WTC11 (cell line): Measurements from ENCODE around the gene TRIP10. TPM values are rescaled to one million over a fixed set of nuclear protein-coding genes. Genes with fewer than 3 reads are reported as not detected.

Experiments
- ATAC-seq: fragments of 200-7000 bp; cut with Tn5 transposase; 2 replicates; pipeline ENCODE4 v1.10.0; 2021; ENCODE audit warnings: mild to moderate bottlenecking, moderate library complexity
- CTCF ChIA-PET: fragments of 300-600 bp; sonication (Branson Sonifier 250); formaldehyde crosslinking; loops from one replicate; lab custom pipeline; 2021; ENCODE audit warnings: antibody characterized with exemption; lab: Charles Lee
- POLR2A ChIA-PET: fragments of 350-600 bp; sonication (Branson Sonifier 250); formaldehyde crosslinking; loops from one replicate; lab custom pipeline; 2021; ENCODE audit warnings: antibody characterized with exemption; lab: Charles Lee
- DNase-seq: peaks from one replicate; pipeline ENCODE4 v3.0.0; 2021; ENCODE audit warnings: low spot score
- H3K27ac Mint-ChIP-seq: 2 replicates; pipeline ENCODE4 v1.8.0; 2021; ENCODE audit warnings: mixed read lengths
- H3K27me3 Mint-ChIP-seq: 2 replicates; pipeline ENCODE4 v1.8.0; 2021; ENCODE audit warnings: low read depth, mild to moderate bottlenecking, moderate library complexity, mixed read lengths
- H3K36me3 Mint-ChIP-seq: 2 replicates; pipeline ENCODE4 v1.8.0; 2021; ENCODE audit warnings: mixed read lengths
- H3K4me1 Mint-ChIP-seq: 2 replicates; pipeline ENCODE4 v1.8.0; 2022; ENCODE audit warnings: mixed read lengths
- H3K4me3 Mint-ChIP-seq: 2 replicates; pipeline ENCODE4 v1.8.0; 2021; ENCODE audit warnings: mild to moderate bottlenecking, moderate library complexity, mixed read lengths
- H3K9me3 Mint-ChIP-seq: 2 replicates; pipeline ENCODE4 v1.8.0; 2021; ENCODE audit warnings: mixed read lengths
- ATF3 ChIP-seq: sonication (generic); formaldehyde crosslinking; conservative IDR thresholded peaks from 2 replicates; pipeline ENCODE4 v1.8.1; 2022; ENCODE audit warnings: mild to moderate bottlenecking, missing genetic modification reagents
- ATF6 ChIP-seq: sonication (generic); formaldehyde crosslinking; IDR thresholded peaks from 2 replicates; pipeline ENCODE4 v1.8.1; 2023; ENCODE audit warnings: mild to moderate bottlenecking, missing genetic modification reagents
- CBFB ChIP-seq: sonication (generic); formaldehyde crosslinking; IDR thresholded peaks from 2 replicates; pipeline ENCODE4 v1.8.1; 2022; ENCODE audit warnings: mild to moderate bottlenecking, low read depth, missing genetic modification reagents
- E2F4 ChIP-seq: sonication (generic); formaldehyde crosslinking; IDR thresholded peaks from 2 replicates; pipeline ENCODE4 v1.8.1; 2022; ENCODE audit warnings: low read depth, mild to moderate bottlenecking, moderate library complexity, missing genetic modification reagents, borderline replicate concordance
- E2F5 ChIP-seq: sonication (generic); formaldehyde crosslinking; IDR thresholded peaks from 2 replicates; pipeline ENCODE4 v1.8.1; 2022; ENCODE audit warnings: mild to moderate bottlenecking, moderate library complexity, missing genetic modification reagents
- GTF2I ChIP-seq: fragments of 250-450 bp; sonication (Bioruptor Pico); conservative IDR thresholded peaks from 2 replicates; pipeline ENCODE4 v1.4.0; 2021; ENCODE audit warnings: mild to moderate bottlenecking
- HMGA2 ChIP-seq: fragments of 250-450 bp; sonication (Bioruptor Pico); IDR thresholded peaks from 2 replicates; pipeline ENCODE4 v1.4.0; 2021; ENCODE audit warnings: mild to moderate bottlenecking, moderate library complexity
- IRF1 ChIP-seq: sonication (generic); formaldehyde crosslinking; IDR thresholded peaks from 2 replicates; pipeline ENCODE4 v1.8.0; 2023; ENCODE audit warnings: missing genetic modification reagents
- JUN ChIP-seq: sonication (generic); formaldehyde crosslinking; IDR thresholded peaks from 2 replicates; pipeline ENCODE4 v1.8.0; 2023; ENCODE audit warnings: mild to moderate bottlenecking, missing genetic modification reagents
- MAX ChIP-seq: sonication (generic); formaldehyde crosslinking; IDR thresholded peaks from 2 replicates; pipeline ENCODE4 v1.8.0; 2022; ENCODE audit warnings: mild to moderate bottlenecking, missing genetic modification reagents
- MLX ChIP-seq: sonication (generic); formaldehyde crosslinking; IDR thresholded peaks from 2 replicates; pipeline ENCODE4 v1.8.1; 2023; ENCODE audit warnings: mild to moderate bottlenecking, missing genetic modification reagents, moderate library complexity
- PREB ChIP-seq: sonication (generic); formaldehyde crosslinking; IDR thresholded peaks from 2 replicates; pipeline ENCODE4 v1.8.1; 2022; ENCODE audit warnings: mild to moderate bottlenecking, missing genetic modification reagents, moderate library complexity, borderline replicate concordance
- RELA ChIP-seq: sonication (generic); formaldehyde crosslinking; IDR thresholded peaks from 2 replicates; pipeline ENCODE4 v1.8.1; 2022; ENCODE audit warnings: missing genetic modification reagents, mild to moderate bottlenecking, borderline replicate concordance
- TEAD4 ChIP-seq: sonication (generic); formaldehyde crosslinking; IDR thresholded peaks from 2 replicates; pipeline ENCODE4 v1.8.0; 2022; ENCODE audit warnings: mild to moderate bottlenecking, missing genetic modification reagents
- TP53 ChIP-seq: sonication (generic); formaldehyde crosslinking; IDR thresholded peaks from 2 replicates; pipeline ENCODE4 v1.8.1; 2023; ENCODE audit warnings: mild to moderate bottlenecking, missing genetic modification reagents
- ZBTB43 ChIP-seq: sonication (generic); formaldehyde crosslinking; IDR thresholded peaks from 2 replicates; pipeline ENCODE4 v1.8.1; 2023; ENCODE audit warnings: mild to moderate bottlenecking, missing genetic modification reagents
- ZMAT4 ChIP-seq: fragments of 250-450 bp; sonication (Bioruptor Pico); IDR thresholded peaks from 2 replicates; pipeline ENCODE4 v1.9.0; 2021; ENCODE audit warnings: mild to moderate bottlenecking
- ZNF281 ChIP-seq: sonication (generic); formaldehyde crosslinking; IDR thresholded peaks from 2 replicates; pipeline ENCODE4 v1.8.0; 2023; ENCODE audit warnings: mild to moderate bottlenecking, missing genetic modification reagents
- ZNF396 ChIP-seq: fragments of 250-450 bp; sonication (Bioruptor Pico); IDR thresholded peaks from 2 replicates; pipeline ENCODE4 v1.8.0; 2021; ENCODE audit warnings: mild to moderate bottlenecking, moderate library complexity, borderline replicate concordance
- ZNF416 ChIP-seq: fragments of 250-450 bp; sonication (Bioruptor Pico); IDR thresholded peaks from 2 replicates; pipeline ENCODE4 v1.9.0; 2021; ENCODE audit warnings: mild to moderate bottlenecking, inconsistent platforms
- total RNA-seq: library from RNA; stranded (reverse); gene quantifications from 3 replicates; pipeline ENCODE4 v1.2.3, GENCODE V29; 2021

TRIP10 gene
- total RNA-seq, 1 experiment from 2014 or later, result 76.6 TPM

- DNase-seq (no peak), ATAC-seq (no peak)
- no peak overlapping the region for H3K27ac Mint-ChIP-seq
- H3K36me3 Mint-ChIP-seq, result peaks cover 6% of the 10 kb centered on the region; the same call in 1 of the 2 replicates
- TF ChIP-seq ZBTB43 (CRISPR knock-in tag) (no peak), CBFB (CRISPR knock-in tag) (no peak), ZNF416 (no peak), E2F5 (CRISPR knock-in tag) (no peak), ATF6 (CRISPR knock-in tag) (no peak), ZNF281 (CRISPR knock-in tag) (no peak), MLX (CRISPR knock-in tag) (no peak), ZMAT4 (CRISPR knock-in tag) (no peak), ZNF396 (CRISPR knock-in tag) (no peak), E2F4 (no peak), HMGA2 (no peak), PREB (CRISPR knock-in tag) (no peak), JUN (no peak), GTF2I (CRISPR knock-in tag) (no peak), ATF3 (CRISPR knock-in tag) (no peak), MAX (CRISPR knock-in tag) (no peak), IRF1 (CRISPR knock-in tag) (no peak), TEAD4 (CRISPR knock-in tag) (no peak), RELA (CRISPR knock-in tag) (no peak), TP53 (CRISPR knock-in tag) (no peak)
- ChIA-PET CTCF (no interaction called here), POLR2A (no interaction called here)
- H3K4me3 Mint-ChIP-seq, result no peak overlapping the region
- H3K9me3 Mint-ChIP-seq, result peaks cover 24% of the 10 kb centered on the region
- H3K27me3 Mint-ChIP-seq, result no peaks in the 10 kb centered on the region; the same call in 1 of the 2 replicates
- peaks cover 6% of the 10 kb centered on the region; the same call in 1 of the 2 replicates for H3K4me1 Mint-ChIP-seq
These were observed 37.5 kb downstream of the TRIP10 start for GRCh38 chr19:6776999-6777398.
